GM23338 (cell line): Measurements from ENCODE around the gene ATP8A2. TPM values are rescaled to one million over a fixed set of nuclear protein-coding genes. Genes with fewer than 3 reads are reported as not detected.

Experiments
- ATAC-seq: fragments of 200-7000 bp; cut with Tn5 transposase; 3 replicates; pipeline ENCODE4 v1.9.1; 2020
- DNase-seq: peaks from one replicate; pipeline ENCODE4 v3.0.0-alpha.2; 2015; ENCODE audit warnings: low spot score
- H2AFZ ChIP-seq: fragments of 200-600 bp; sonication (generic); 2 replicates; pipeline ENCODE4 v1.8.0; 2016; ENCODE audit warnings: antibody characterized with exemption, mild to moderate bottlenecking, moderate library complexity
- H3F3A ChIP-seq: fragments of 200-600 bp; sonication (generic); replicated peaks from 2 replicates; pipeline ENCODE4 v1.8.0; 2017; ENCODE audit warnings: antibody characterized with exemption, mixed run types, low read depth
- H3K27ac ChIP-seq: fragments of 200-600 bp; sonication (generic); 2 replicates; pipeline ENCODE4 v1.6.1; 2016; ENCODE audit warnings: low read depth
- H3K27me3 ChIP-seq: fragments of 200-600 bp; sonication (generic); 2 replicates; pipeline ENCODE4 v1.8.0; 2016; ENCODE audit warnings: mild to moderate bottlenecking, mixed run types, moderate library complexity; ENCODE audit not compliant: insufficient read depth
- H3K36me3 ChIP-seq: fragments of 200-600 bp; sonication (generic); 2 replicates; pipeline ENCODE4 v1.8.0; 2016; ENCODE audit warnings: mild to moderate bottlenecking; ENCODE audit not compliant: insufficient read depth
- H3K4me1 ChIP-seq: fragments of 200-600 bp; sonication (generic); 2 replicates; pipeline ENCODE4 v1.8.0; 2016; ENCODE audit warnings: mild to moderate bottlenecking, moderate library complexity; ENCODE audit not compliant: insufficient read depth
- H3K4me2 ChIP-seq: fragments of 200-600 bp; sonication (generic); 2 replicates; pipeline ENCODE4 v1.7.1; 2017; ENCODE audit warnings: mixed run types
- H3K4me3 ChIP-seq: fragments of 200-600 bp; sonication (generic); 2 replicates; pipeline ENCODE4 v1.6.1; 2016; ENCODE audit warnings: mixed run types
- H3K79me2 ChIP-seq: fragments of 200-600 bp; sonication (generic); replicated peaks from 2 replicates; pipeline ENCODE4 v1.8.0; 2017; ENCODE audit warnings: mild to moderate bottlenecking; ENCODE audit not compliant: insufficient read depth
- H3K9me2 ChIP-seq: fragments of 200-600 bp; sonication (generic); 2 replicates; pipeline ENCODE4 v1.8.0; 2017; ENCODE audit not compliant: insufficient read depth
- H4K20me1 ChIP-seq: fragments of 200-600 bp; sonication (generic); replicated peaks from 2 replicates; pipeline ENCODE4 v1.8.0; 2017; ENCODE audit warnings: mild to moderate bottlenecking; ENCODE audit not compliant: insufficient read depth
- H3K27ac Mint-ChIP-seq: 2 replicates; pipeline ENCODE4 v1.8.0; 2020; ENCODE audit warnings: inconsistent platforms, mild to moderate bottlenecking, moderate library complexity, mixed read lengths
- H3K27me3 Mint-ChIP-seq: 3 replicates; pipeline ENCODE4 v1.8.0; 2022; ENCODE audit warnings: low read depth, mild to moderate bottlenecking, moderate library complexity, mixed read lengths, inconsistent platforms; ENCODE audit not compliant: insufficient read depth, poor library complexity
- H3K36me3 Mint-ChIP-seq: 3 replicates; pipeline ENCODE4 v1.8.0; 2021; ENCODE audit warnings: low read depth, mild to moderate bottlenecking, inconsistent platforms, moderate library complexity, mixed read lengths
- H3K4me1 Mint-ChIP-seq: 3 replicates; pipeline ENCODE4 v1.8.0; 2020; ENCODE audit warnings: mild to moderate bottlenecking, inconsistent platforms, mixed read lengths
- H3K4me3 Mint-ChIP-seq: 3 replicates; pipeline ENCODE4 v1.8.0; 2021; ENCODE audit warnings: moderate library complexity, mild to moderate bottlenecking, inconsistent platforms, mixed read lengths
- H3K9me3 Mint-ChIP-seq: 3 replicates; pipeline ENCODE4 v1.8.0; 2020; ENCODE audit warnings: moderate library complexity, mild to moderate bottlenecking, inconsistent platforms, mixed read lengths
- CTCF ChIP-seq, 2 experiments: fragments of 200-600 bp in 1 of 2; sonication (generic) in 1 of 2; conservative IDR thresholded peaks; 2 replicates each; pipeline versions ENCODE4 v1.5.1 to v1.6.1; 2016 to 2017; ENCODE audit warnings: antibody characterized with exemption in 2 of 2, low read depth in 2 of 2, mild to moderate bottlenecking in 2 of 2, moderate library complexity in 1 of 2
- EZH2phosphoT487 ChIP-seq: fragments of 200-600 bp; sonication (generic); IDR thresholded peaks from one replicate; pipeline ENCODE4 v1.8.1; 2018; ENCODE audit warnings: antibody characterized with exemption; ENCODE audit not compliant: unreplicated experiment
- JUNB ChIP-seq: IDR thresholded peaks from one replicate; pipeline ENCODE4 v1.6.1; 2016; ENCODE audit warnings: antibody characterized with exemption; ENCODE audit not compliant: unreplicated experiment
- NANOG ChIP-seq: IDR thresholded peaks from 2 replicates; pipeline ENCODE4 v1.6.1; 2016; ENCODE audit warnings: antibody characterized with exemption, borderline replicate concordance
- REST ChIP-seq: IDR thresholded peaks from one replicate; pipeline ENCODE4 v1.6.1; 2018; ENCODE audit warnings: antibody characterized with exemption; ENCODE audit not compliant: unreplicated experiment
- STAT1 ChIP-seq: IDR thresholded peaks from one replicate; pipeline ENCODE4 v1.6.1; 2016; ENCODE audit warnings: antibody characterized with exemption; ENCODE audit not compliant: unreplicated experiment
- ZNF114 ChIP-seq: fragments of 250-450 bp; sonication (Bioruptor Pico); IDR thresholded peaks from 2 replicates; pipeline ENCODE4 v1.5.0; 2020; ENCODE audit warnings: mild to moderate bottlenecking, moderate library complexity
- polyA plus RNA-seq: library from polyadenylated mRNA; unstranded; fragments of >200 nt; fragmentation: Nextera tagmentation; extraction: Ambion mirVana; gene quantifications from 2 replicates; pipeline ENCODE4 v1.2.1, GENCODE V29; 2016
- total RNA-seq: library from RNA; depleted of rRNA; stranded (reverse); fragments of >200 nt; shearing (Covaris generic); gene quantifications from 2 replicates; pipeline ENCODE4 v1.2.3, GENCODE V29; 2014

The ATP8A2 gene
- total and polyA plus RNA-seq, 2 experiments from 2014 or later: 5.7 to 8.8 TPM

- Histone ChIP-seq H4K20me1 (no peaks in the 10 kb centered on the region), H3K4me2 (no peak overlapping the region), H3K36me3 (no peaks in the 10 kb centered on the region), H3K4me3 (no peak overlapping the region), H3K27me3 (no peaks in the 10 kb centered on the region), H3K4me1 (no peaks in the 10 kb centered on the region), H2AFZ (no peak overlapping the region), H3K27ac (no peak overlapping the region), H3K79me2 (no peaks in the 10 kb centered on the region), H3F3A (no peaks in the 10 kb centered on the region), H3K9me2 (no peaks in the 10 kb centered on the region)
- H3K4me3 Mint-ChIP-seq: no peak overlapping the region
- TF ChIP-seq REST (no peak), CTCF (conservative IDR thresholded peaks at IDR 0.05; ENCODE audit: low read depth in 2 of 2) (no peak), ZNF114 (CRISPR knock-in tag) (no peak), STAT1 (no peak), NANOG (no peak), EZH2phosphoT487 (no peak)
- ATAC-seq (no peak), DNase-seq (no peak)
- no peaks in the 10 kb centered on the region for H3K9me3 Mint-ChIP-seq
- H3K36me3 Mint-ChIP-seq: no peaks in the 10 kb centered on the region
- H3K27me3 Mint-ChIP-seq: no peaks in the 10 kb centered on the region
- H3K4me1 Mint-ChIP-seq: peaks cover 3% of the 10 kb centered on the region; the same call in 2 of the 3 replicates
- no peak overlapping the region; the same call in 1 of the 2 replicates for H3K27ac Mint-ChIP-seq
Measured at GRCh38 chr13:25701304-25701703, 329.5 kb downstream of the ATP8A2 start.

GRCh38 chr13:25702386-25702785 is 330.6 kb downstream of the ATP8A2 start:
- Histone ChIP-seq H3F3A (no peaks in the 10 kb centered on the region), H2AFZ (no peak overlapping the region), H4K20me1 (no peaks in the 10 kb centered on the region), H3K27me3 (no peaks in the 10 kb centered on the region), H3K4me2 (no peak overlapping the region), H3K9me2 (no peaks in the 10 kb centered on the region), H3K4me3 (no peak overlapping the region), H3K4me1 (no peaks in the 10 kb centered on the region), H3K27ac (no peak overlapping the region), H3K79me2 (no peaks in the 10 kb centered on the region), H3K36me3 (no peaks in the 10 kb centered on the region)
- peaks cover 3% of the 10 kb centered on the region; the same call in 2 of the 3 replicates for H3K4me1 Mint-ChIP-seq
- TF ChIP-seq STAT1: no peak
- TF ChIP-seq JUNB: no peak
- no peak for TF ChIP-seq ZNF114 (CRISPR knock-in tag)
- no peaks in the 10 kb centered on the region for H3K36me3 Mint-ChIP-seq
- H3K9me3 Mint-ChIP-seq: no peaks in the 10 kb centered on the region
- DNase-seq: no peak
- no peak overlapping the region for H3K4me3 Mint-ChIP-seq
- no peak overlapping the region for H3K27ac Mint-ChIP-seq
- H3K27me3 Mint-ChIP-seq: no peaks in the 10 kb centered on the region
- no peak for ATAC-seq
